SKM-1 (cell line): ENCODE data around the gene LHX6.

Experiments used
- DNase-seq: peaks from one replicate; lab custom pipeline; 2025; ENCODE audit not compliant: unreplicated experiment; lab: John Stamatoyannopoulos, UW

Gene LHX6

GRCh38 chr9:122192914-122193525 is 35.7 kb downstream of the LHX6 start:
- DNase-seq, result no peak

- no peak for DNase-seq
Measured at GRCh38 chr9:122192261-122192875, 36.4 kb downstream of the LHX6 start.

GRCh38 chr9:122191584-122191983 is 37.2 kb downstream of the LHX6 start:
- DNase-seq, result no peak

- no peak for DNase-seq
Measured at GRCh38 chr9:122190597-122191381, 38.0 kb downstream of the LHX6 start.

GRCh38 chr9:122188369-122188768 is 40.4 kb downstream of the LHX6 start:
- DNase-seq, result no peak

GRCh38 chr9:122186777-122187470 is 41.8 kb downstream of the LHX6 start:
- no peak for DNase-seq

- DNase-seq, result no peak
Measured at GRCh38 chr9:122186301-122186700, 42.5 kb downstream of the LHX6 start.

- DNase-seq, result no peak
Measured at GRCh38 chr9:122184551-122184950, 44.2 kb downstream of the LHX6 start.

- no peak for DNase-seq
Measured at GRCh38 chr9:122183501-122183900, 45.3 kb downstream of the LHX6 start.

- DNase-seq, result no peak
Measured at GRCh38 chr9:122180633-122181032, 48.1 kb downstream of the LHX6 start.

GRCh38 chr9:122179690-122180074 is 49.1 kb downstream of the LHX6 start:
- no peak for DNase-seq

- DNase-seq, result no peak
Measured at GRCh38 chr9:122179054-122179689, 49.6 kb downstream of the LHX6 start.

GRCh38 chr9:122176916-122177315 is 51.8 kb downstream of the LHX6 start:
- no peak for DNase-seq

GRCh38 chr9:122173670-122174069 is 55.1 kb downstream of the LHX6 start:
- DNase-seq, result no peak

GRCh38 chr9:122172131-122172530 is 56.6 kb downstream of the LHX6 start:
- DNase-seq, result no peak

- no peak for DNase-seq
Measured at GRCh38 chr9:122168356-122168755, 60.4 kb downstream of the LHX6 start.

- DNase-seq, result no peak
Measured at GRCh38 chr9:122164286-122164685, 64.5 kb downstream of the LHX6 start.

- no peak for DNase-seq
Measured at GRCh38 chr9:122162415-122162814, 66.3 kb downstream of the LHX6 start.

- no peak for DNase-seq
Measured at GRCh38 chr9:122159925-122160246, 68.9 kb downstream of the LHX6 start.

- peak; percentile 85 for DNase-seq
Measured at GRCh38 chr9:122159026-122159924, 69.5 kb downstream of the LHX6 start, which contains the start of the genes MORN5 and NDUFA8. Gene MORN5, plus strand, starts transcription at chr9:122159908. Its CDS starts 65 bp downstream, at chr9:122159973. Gene NDUFA8, minus strand, starts transcription at chr9:122159779. Its CDS starts 102 bp downstream, at chr9:122159677.
